Measurements from ENCODE around the gene C22orf31.

Gene C22orf31

DNA sequence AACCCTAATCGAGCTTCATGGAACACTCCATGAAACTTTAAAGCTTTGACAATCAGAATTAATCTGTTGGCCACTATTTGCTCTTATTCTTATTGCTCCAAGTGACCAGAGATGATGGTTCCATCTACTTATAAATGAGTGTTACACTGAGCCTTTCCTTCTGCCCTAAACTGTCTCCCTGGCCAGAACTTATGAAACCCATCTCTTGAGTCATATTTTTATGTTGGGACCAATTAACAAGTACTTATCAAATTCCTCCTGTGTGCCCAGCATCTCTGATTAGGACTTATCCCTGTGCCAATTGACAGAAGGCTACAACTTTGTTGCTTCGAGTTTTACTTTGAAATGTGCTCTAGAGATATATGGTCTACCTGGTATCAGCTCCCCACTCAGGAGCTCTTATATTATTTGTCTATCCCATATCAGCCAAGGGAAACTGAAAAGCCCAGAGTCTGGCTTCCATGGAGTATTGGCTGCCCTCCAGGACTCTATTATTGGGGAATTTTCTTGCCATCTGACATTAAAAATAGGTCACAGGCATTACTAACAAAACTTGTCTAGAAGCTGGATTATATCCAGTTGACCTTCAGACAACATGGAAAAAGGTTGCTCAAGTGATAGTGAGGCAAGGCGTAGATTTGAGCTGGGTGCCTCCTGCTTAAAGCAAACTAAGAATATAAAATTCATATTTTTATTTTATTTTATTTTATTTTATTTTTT lies 20.0 kb upstream of the C22orf31 start:
- Histone ChIP-seq H3K27ac (ENCODE audit: low read depth, low read length) (no peak overlapping the region), H3K27me3 (ENCODE audit: control insufficient read depth, insufficient read depth, low read length) (no peaks in the 10 kb centered on the region), H3K4me3 (ENCODE audit: low read depth, low read length) (no peak overlapping the region), H3K9ac (ENCODE audit: low read depth, low read length) (no peak overlapping the region), H3K9me3 (ENCODE audit: control insufficient read depth, insufficient read depth, low read length) (no peaks in the 10 kb centered on the region), H3K36me3 (ENCODE audit: control insufficient read depth, insufficient read depth, low read length) (no peaks in the 10 kb centered on the region), H3K4me1 (ENCODE audit: control insufficient read depth, insufficient read depth, low read length) (peaks cover 24% of the 10 kb centered on the region)

DNA sequence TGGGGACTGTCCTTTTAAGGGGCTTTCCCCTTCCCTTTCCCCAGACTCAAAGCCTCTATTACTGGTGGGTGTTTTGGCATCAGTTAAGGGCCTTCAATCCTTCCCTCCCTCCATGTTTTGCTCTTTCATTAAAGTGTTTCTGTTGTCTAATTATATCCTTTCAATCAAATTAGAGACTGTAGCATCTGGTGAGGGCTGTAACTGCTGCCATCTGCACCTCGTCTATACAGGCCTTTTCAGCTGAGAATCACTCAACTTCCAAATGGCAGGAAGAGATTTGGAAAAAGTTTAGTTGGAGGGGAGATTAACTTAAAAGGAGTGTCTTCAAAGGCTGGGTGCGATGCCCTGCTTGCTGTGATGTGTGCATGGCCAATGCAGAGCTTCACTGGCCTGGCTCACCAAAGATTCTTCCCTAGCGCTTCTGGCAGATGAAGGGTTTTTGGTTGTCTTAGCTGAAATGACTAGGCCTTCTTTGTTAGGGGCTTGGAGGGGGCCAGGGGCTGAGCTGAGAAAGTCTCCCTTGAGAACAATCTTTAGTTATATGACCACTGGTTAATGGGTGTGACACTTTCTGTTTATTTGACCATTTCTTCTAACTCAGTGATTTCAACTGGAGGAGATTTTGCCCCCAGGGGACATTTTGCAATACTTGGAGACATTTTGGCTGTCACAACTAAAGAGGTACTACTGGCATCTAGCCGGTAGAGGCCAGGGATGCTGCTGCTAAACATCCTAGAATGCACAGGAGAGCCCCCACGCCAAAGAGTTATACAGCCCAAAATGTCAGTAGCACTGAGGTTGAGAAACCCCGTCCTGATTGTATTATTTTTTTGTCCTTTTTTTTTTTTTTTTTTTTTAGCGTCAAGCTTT lies 18.7 kb upstream of the C22orf31 start:
- H3K9ac ChIP-seq (ENCODE audit: low read depth, low read length): no peak overlapping the region
- no peak overlapping the region for H3K27ac ChIP-seq (ENCODE audit: low read depth, low read length)
- H3K27me3 ChIP-seq (ENCODE audit: control insufficient read depth, insufficient read depth, low read length): peaks cover 6% of the 10 kb centered on the region
- H3K4me3 ChIP-seq (ENCODE audit: low read depth, low read length): no peak overlapping the region
- no peaks in the 10 kb centered on the region for H3K36me3 ChIP-seq (ENCODE audit: control insufficient read depth, insufficient read depth, low read length)
- no peaks in the 10 kb centered on the region for H3K9me3 ChIP-seq (ENCODE audit: control insufficient read depth, insufficient read depth, low read length)
- peaks cover 24% of the 10 kb centered on the region for H3K4me1 ChIP-seq (ENCODE audit: control insufficient read depth, insufficient read depth, low read length)

DNA sequence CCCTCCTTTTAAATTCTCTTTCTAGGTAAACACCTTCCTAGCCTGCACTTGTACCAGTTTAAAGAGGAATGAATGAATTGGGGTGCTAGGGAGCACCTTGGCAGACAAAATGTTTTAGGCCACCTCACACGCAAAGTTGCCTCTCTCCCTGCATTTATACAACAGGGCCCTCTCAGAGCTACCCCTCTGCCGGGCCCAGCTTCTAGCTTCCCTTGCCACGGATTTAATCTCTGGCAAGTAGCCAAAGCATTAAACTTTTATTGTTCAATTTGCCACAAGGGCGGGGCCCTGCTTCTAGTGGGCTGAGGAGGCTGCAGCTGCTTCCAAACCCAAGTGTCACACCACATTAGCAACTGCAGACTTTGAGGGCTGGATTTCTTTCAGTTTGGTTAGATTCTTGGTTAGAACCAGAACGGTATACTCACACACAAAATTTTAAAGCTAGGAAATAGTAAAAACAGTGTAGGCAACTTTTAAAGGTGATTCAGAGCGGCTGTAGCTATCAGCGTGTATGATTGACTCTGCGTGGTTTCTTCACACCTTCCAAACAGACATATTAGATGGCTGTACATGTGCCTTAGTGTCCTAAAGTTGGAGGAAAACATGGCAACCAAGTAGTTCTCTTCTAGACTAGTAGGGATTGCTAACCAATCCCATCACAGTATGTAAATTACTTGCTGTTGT lies 17.7 kb upstream of the C22orf31 start:
- H3K27me3 ChIP-seq (ENCODE audit: control insufficient read depth, insufficient read depth, low read length): peaks cover 16% of the 10 kb centered on the region
- no peak overlapping the region for H3K4me3 ChIP-seq (ENCODE audit: low read depth, low read length)
- no peaks in the 10 kb centered on the region for H3K36me3 ChIP-seq (ENCODE audit: control insufficient read depth, insufficient read depth, low read length)
- H3K9ac ChIP-seq (ENCODE audit: low read depth, low read length): no peak overlapping the region
- H3K4me1 ChIP-seq (ENCODE audit: control insufficient read depth, insufficient read depth, low read length): peaks cover 20% of the 10 kb centered on the region
- no peak overlapping the region for H3K27ac ChIP-seq (ENCODE audit: low read depth, low read length)
- H3K9me3 ChIP-seq (ENCODE audit: control insufficient read depth, insufficient read depth, low read length): no peaks in the 10 kb centered on the region

DNA sequence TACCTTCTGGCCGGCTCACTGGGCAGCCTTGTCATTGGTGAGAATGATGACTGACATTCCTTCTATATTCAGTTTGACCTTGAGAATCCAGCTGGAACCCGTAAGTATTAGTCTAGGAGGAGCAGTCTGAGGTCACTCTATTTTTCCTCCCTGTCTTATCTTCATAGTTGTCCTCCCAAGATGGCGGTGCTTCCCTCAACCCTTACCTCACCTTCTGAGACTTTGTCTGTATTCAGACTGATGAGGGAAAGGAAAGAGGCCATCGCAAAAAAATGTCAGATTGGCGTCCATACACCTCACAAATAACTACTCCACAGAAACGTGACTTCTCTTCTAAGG lies 17.2 kb upstream of the C22orf31 start:
- Histone ChIP-seq H3K27ac (ENCODE audit: low read depth, low read length) (no peak overlapping the region), H3K4me1 (ENCODE audit: control insufficient read depth, insufficient read depth, low read length) (peaks cover 15% of the 10 kb centered on the region), H3K9ac (ENCODE audit: low read depth, low read length) (no peak overlapping the region), H3K36me3 (ENCODE audit: control insufficient read depth, insufficient read depth, low read length) (no peaks in the 10 kb centered on the region), H3K4me3 (ENCODE audit: low read depth, low read length) (no peak overlapping the region), H3K9me3 (ENCODE audit: control insufficient read depth, insufficient read depth, low read length) (no peaks in the 10 kb centered on the region), H3K27me3 (ENCODE audit: control insufficient read depth, insufficient read depth, low read length) (peaks cover 21% of the 10 kb centered on the region)

DNA sequence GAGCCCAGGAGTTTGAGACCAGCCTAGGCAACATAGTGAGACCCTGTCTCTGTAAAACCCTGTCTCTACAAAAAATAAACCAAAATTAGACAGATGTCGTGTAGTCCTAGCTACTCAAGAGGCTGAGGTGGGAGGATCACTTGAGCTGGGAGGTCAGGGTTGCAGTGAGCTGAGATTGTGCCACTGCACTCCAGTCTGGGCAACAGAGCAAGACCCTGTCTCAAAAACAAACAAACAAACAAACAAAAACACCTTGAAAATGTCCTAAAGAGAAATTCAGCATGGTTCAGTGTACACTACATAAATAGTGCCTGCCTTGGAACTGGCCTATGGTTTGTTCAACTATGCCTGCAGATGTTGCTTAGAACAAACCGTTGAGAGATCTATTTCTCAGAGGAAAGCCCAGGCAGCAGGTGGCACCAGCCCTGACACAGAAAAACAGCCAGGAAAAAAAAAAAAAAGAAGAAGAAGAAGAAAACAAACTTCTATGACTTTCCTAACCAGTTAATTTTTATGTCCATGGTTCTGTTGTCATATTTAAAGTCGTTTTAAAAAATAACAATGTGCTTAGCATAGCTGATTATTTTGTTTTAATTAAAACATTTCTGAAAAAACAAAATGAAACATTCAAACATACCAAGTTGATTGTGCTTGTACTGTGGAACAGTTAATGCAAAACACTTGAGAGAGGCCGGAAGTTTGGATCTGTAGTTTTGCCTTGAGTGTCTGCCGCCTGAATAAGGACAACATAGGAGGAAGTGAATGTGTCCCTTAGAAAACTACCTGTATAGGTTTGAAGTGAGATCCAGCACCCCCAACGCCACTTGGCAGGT lies 16.6 kb upstream of the C22orf31 start:
- Histone ChIP-seq H3K4me1 (ENCODE audit: control insufficient read depth, insufficient read depth, low read length) (peaks cover 9% of the 10 kb centered on the region), H3K36me3 (ENCODE audit: control insufficient read depth, insufficient read depth, low read length) (no peaks in the 10 kb centered on the region), H3K9ac (ENCODE audit: low read depth, low read length) (no peak overlapping the region), H3K4me3 (ENCODE audit: low read depth, low read length) (no peak overlapping the region), H3K9me3 (ENCODE audit: control insufficient read depth, insufficient read depth, low read length) (no peaks in the 10 kb centered on the region), H3K27ac (ENCODE audit: low read depth, low read length) (no peak overlapping the region), H3K27me3 (ENCODE audit: control insufficient read depth, insufficient read depth, low read length) (peaks cover 27% of the 10 kb centered on the region)

DNA sequence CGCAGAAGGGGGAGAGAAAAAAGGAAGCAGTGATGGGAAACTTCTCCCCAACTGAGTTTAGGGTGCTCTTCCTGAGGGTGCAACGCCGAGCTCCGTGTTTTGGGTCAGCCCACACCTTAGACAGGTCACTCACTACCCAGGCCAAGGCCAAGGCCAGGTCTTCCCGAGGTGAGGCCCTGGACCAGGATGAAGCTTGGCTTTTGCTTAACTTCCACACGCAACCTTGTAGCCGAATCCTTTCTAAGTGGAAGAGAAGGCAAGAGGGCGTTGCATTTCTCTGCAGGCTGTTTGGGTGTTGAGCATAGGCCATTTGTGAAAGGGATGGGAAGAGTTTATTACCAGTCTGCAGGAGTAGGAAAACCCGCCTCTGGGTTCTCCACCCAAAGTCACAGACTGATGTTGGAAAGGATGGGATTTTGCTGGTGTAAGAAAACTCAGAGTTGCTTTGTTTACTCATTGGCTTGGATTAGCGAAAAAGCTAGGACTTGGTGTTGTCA lies 12.7 kb upstream of the C22orf31 start:
- peaks cover 7% of the 10 kb centered on the region; the same call in 1 of the 2 replicates for H3K4me1 ChIP-seq (ENCODE audit: control insufficient read depth, insufficient read depth, low read length)
- peak overlapping the region; percentile 69 for H3K4me3 ChIP-seq (ENCODE audit: low read depth, low read length)
- H3K9ac ChIP-seq (ENCODE audit: low read depth, low read length): no peak overlapping the region
- no peak overlapping the region for H3K27ac ChIP-seq (ENCODE audit: low read depth, low read length)
- no peaks in the 10 kb centered on the region for H3K36me3 ChIP-seq (ENCODE audit: control insufficient read depth, insufficient read depth, low read length)
- no peaks in the 10 kb centered on the region for H3K9me3 ChIP-seq (ENCODE audit: control insufficient read depth, insufficient read depth, low read length)
- peaks cover 59% of the 10 kb centered on the region for H3K27me3 ChIP-seq (ENCODE audit: control insufficient read depth, insufficient read depth, low read length)

DNA sequence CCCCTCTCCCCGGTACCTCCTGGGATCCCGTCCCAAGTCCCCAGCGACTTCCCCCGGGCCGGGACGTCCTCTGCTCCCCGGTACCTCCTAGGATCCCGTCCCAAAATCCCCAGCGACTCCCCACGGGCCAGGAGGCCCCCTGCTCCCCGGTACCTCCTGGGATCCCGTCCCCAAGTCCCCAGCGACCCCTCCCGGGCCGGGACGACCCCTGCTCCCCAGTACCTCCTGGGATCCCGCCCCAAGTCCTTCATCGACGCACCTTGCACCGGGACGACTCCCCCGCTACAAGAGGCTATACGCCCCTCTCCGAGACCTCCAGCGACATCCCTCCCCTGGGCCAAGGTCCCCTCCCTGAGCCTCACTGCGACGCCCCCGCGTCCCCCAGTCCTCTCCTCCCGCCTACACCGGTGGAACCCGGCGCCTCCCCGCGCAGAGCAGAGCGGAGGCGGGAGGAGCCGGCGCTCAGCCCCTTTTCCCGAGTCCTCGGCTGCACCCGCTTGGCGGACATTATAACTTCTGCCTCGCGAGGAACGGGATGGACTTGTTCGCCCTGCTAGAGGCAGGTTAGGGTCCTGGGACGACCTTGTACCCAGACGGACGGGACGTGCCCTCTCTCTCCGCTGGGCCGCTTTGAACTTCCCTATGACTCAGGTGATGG lies 12.1 kb upstream of the C22orf31 start:
- no peaks in the 10 kb centered on the region for H3K36me3 ChIP-seq (ENCODE audit: control insufficient read depth, insufficient read depth, low read length)
- H3K9me3 ChIP-seq (ENCODE audit: control insufficient read depth, insufficient read depth, low read length): no peaks in the 10 kb centered on the region
- H3K9ac ChIP-seq (ENCODE audit: low read depth, low read length): no peak overlapping the region
- H3K4me1 ChIP-seq (ENCODE audit: control insufficient read depth, insufficient read depth, low read length): peaks cover 7% of the 10 kb centered on the region; the same call in 1 of the 2 replicates
- H3K27ac ChIP-seq (ENCODE audit: low read depth, low read length): no peak overlapping the region
- peak overlapping the region; percentile 69 for H3K4me3 ChIP-seq (ENCODE audit: low read depth, low read length)
- H3K27me3 ChIP-seq (ENCODE audit: control insufficient read depth, insufficient read depth, low read length): peaks cover 64% of the 10 kb centered on the region

DNA sequence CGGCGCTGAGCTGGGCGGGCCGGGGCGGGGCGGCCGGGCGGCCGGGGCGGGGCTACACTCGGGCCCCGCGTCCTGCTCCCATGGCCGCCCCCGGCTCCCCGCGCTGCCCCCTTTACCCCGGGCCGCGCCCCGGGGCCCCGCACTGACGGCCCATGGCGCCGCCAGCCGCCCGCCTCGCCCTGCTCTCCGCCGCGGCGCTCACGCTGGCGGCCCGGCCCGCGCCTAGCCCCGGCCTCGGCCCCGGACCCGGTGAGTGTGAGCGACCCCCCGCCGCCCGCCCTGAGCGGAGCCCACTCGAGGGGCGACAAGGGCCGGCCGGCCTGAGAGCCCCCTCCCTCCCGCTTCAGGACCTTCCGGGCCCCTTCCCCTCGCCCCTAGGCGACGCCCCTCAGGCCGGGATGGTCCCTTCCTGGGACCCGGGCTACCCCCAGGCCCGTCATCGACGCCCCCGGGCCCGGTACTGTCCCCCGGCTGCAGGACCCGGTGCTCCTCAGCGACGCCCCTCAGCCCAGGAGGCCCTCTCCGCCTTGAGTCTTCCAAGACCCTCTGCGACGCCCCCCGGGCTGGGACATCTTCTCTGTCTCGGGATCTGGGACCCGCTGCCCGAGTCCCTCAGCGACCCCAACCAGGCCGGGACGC lies 11.5 kb upstream of the C22orf31 start, which contains the start of gene KREMEN1:
KREMEN1 (plus strand) TSS at position 57 of the 639 bp plus-strand sequence; CDS start at position 153, 96 bp downstream.
- no peak within 1 kb of the TSS for H3K27ac ChIP-seq (ENCODE audit: low read depth, low read length)
- no peaks in the 10 kb centered on the region for H3K36me3 ChIP-seq (ENCODE audit: control insufficient read depth, insufficient read depth, low read length)
- H3K9ac ChIP-seq (ENCODE audit: low read depth, low read length): no peak within 1 kb of the TSS
- peak within 1 kb of the TSS; percentile 69 for H3K4me3 ChIP-seq (ENCODE audit: low read depth, low read length)
- peaks cover 7% of the 10 kb centered on the region; the same call in 1 of the 2 replicates for H3K4me1 ChIP-seq (ENCODE audit: control insufficient read depth, insufficient read depth, low read length)
- H3K27me3 ChIP-seq (ENCODE audit: control insufficient read depth, insufficient read depth, low read length): peaks cover 64% of the 10 kb centered on the region
- H3K9me3 ChIP-seq (ENCODE audit: control insufficient read depth, insufficient read depth, low read length): no peaks in the 10 kb centered on the region

DNA sequence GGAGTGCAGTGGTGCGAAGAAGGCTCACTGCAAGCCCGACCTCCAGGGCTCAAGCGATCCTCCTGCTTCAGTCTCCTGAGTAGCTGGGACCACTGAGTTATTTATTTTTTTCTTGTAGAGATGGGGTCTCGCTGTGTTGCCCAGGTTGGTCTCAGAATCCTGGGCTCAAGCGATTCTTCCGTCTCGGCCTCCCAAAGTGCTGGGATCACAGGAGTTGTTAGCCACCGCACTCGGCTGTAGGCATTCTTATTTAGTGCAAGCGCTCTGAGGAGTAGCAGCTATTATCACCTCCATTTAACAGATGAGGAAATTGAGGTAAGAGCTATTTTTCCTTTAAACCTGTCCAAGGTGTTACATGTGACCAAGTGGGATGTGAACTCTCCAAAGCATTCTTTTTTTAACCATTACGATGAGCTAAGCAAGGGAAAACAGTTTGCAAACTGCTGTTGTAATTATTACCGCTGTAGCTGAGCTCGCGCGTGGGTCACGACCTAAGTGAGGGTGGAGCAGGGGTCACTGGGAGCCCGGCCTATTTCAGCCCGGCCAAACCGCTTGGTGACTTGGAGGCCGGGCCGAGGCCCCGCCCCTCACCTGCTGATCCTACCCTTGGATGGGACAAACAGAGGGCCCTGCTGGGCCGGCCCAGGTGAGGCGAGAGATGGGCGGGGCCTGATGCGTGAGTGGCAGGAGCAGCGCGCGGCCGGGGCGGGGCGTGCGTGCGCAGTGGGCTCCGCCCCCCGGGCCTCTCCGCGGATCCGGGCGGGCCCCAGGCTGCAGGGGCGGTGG lies 10.8 kb upstream of the C22orf31 start:
- no peaks in the 10 kb centered on the region for H3K9me3 ChIP-seq (ENCODE audit: control insufficient read depth, insufficient read depth, low read length)
- H3K4me3 ChIP-seq (ENCODE audit: low read depth, low read length): peak overlapping the region; percentile 29
- peaks cover 64% of the 10 kb centered on the region for H3K27me3 ChIP-seq (ENCODE audit: control insufficient read depth, insufficient read depth, low read length)
- no peak overlapping the region for H3K27ac ChIP-seq (ENCODE audit: low read depth, low read length)
- H3K4me1 ChIP-seq (ENCODE audit: control insufficient read depth, insufficient read depth, low read length): peaks cover 7% of the 10 kb centered on the region; the same call in 1 of the 2 replicates
- H3K36me3 ChIP-seq (ENCODE audit: control insufficient read depth, insufficient read depth, low read length): no peaks in the 10 kb centered on the region
- no peak overlapping the region for H3K9ac ChIP-seq (ENCODE audit: low read depth, low read length)
